ENCODE measurements around the gene SFTA2. TPM values are rescaled to one million over a fixed set of nuclear protein-coding genes. Genes with fewer than 3 reads are reported as not detected.

Gene SFTA2
- total RNA-seq, 2 experiments from 2014 or later, result not detected

GRCh38 chr6:30951907-30952469 is 20.0 kb upstream of the SFTA2 start:
- no peak overlapping the region for H2AFZ ChIP-seq (ENCODE audit: low read length)
- DNase-seq (ENCODE audit: low spot score), result no peak
- TF ChIP-seq EZH2phosphoT487 (IDR thresholded peaks at IDR 0.05; ENCODE audit: borderline replicate concordance, low read depth, low read length), result no peak
- TF ChIP-seq, protein P1, sequence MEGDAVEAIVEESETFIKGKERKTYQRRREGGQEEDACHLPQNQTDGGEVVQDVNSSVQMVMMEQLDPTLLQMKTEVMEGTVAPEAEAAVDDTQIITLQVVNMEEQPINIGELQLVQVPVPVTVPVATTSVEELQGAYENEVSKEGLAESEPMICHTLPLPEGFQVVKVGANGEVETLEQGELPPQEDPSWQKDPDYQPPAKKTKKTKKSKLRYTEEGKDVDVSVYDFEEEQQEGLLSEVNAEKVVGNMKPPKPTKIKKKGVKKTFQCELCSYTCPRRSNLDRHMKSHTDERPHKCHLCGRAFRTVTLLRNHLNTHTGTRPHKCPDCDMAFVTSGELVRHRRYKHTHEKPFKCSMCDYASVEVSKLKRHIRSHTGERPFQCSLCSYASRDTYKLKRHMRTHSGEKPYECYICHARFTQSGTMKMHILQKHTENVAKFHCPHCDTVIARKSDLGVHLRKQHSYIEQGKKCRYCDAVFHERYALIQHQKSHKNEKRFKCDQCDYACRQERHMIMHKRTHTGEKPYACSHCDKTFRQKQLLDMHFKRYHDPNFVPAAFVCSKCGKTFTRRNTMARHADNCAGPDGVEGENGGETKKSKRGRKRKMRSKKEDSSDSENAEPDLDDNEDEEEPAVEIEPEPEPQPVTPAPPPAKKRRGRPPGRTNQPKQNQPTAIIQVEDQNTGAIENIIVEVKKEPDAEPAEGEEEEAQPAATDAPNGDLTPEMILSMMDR (conservative IDR thresholded peaks at IDR 0.05; ENCODE audit: low read length), result no peak
- no peaks in the 10 kb centered on the region for H3K9me3 ChIP-seq (ENCODE audit: low read length)
- BruUV-seq (replicated peaks), result no TSS peak
- no peak overlapping the region for H3K27ac ChIP-seq (ENCODE audit: low read depth, low read length, poor library complexity, severe bottlenecking)
- intact Hi-C loops (cut with micrococcal nuclease; ENCODE audit: unreplicated experiment), result no loop called here
- no peaks in the 10 kb centered on the region for H3K36me3 ChIP-seq (ENCODE audit: insufficient read depth, low read length)
- no peaks in the 10 kb centered on the region for H3K9me2 ChIP-seq (ENCODE audit: insufficient read depth, low read length)
- H3K4me2 ChIP-seq (ENCODE audit: low read length), result no peak overlapping the region
- no peak overlapping the region for H3K4me3 ChIP-seq (ENCODE audit: low read depth, low read length, poor library complexity, severe bottlenecking)
- no peaks in the 10 kb centered on the region for H4K20me1 ChIP-seq (ENCODE audit: insufficient read depth, low read length)
- ChIA-PET POLR2A (no interaction called here), CTCF (ENCODE audit: unreplicated experiment) (no interaction called here)
- H3K4me1 ChIP-seq (ENCODE audit: insufficient read depth, low read length, poor library complexity, severe bottlenecking), result no peaks in the 10 kb centered on the region
- no peaks in the 10 kb centered on the region for H3K79me2 ChIP-seq (ENCODE audit: insufficient read depth, low read depth, low read length)

DNA sequence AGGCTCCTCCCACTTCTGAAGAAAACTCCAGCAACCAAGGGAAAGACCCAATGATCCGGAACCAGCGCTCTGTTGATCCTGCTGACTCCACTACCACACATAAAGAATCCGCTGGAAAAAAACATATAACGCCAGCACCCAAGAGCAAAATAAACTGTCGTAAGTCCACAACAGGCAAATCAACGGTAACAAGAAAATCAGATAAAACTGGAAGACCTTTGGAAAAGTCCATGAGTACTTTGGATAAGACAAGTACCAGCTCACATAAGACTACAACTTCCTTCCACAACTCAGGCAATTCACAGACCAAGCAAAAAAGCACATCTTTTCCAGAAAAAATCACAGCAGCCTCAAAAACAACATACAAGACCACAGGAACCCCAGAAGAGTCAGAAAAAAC is 16.8 kb upstream of the SFTA2 start:
- H3K4me3 ChIP-seq (ENCODE audit: low read depth, low read length, poor library complexity, severe bottlenecking), result no peak overlapping the region
- H3K36me3 ChIP-seq (ENCODE audit: insufficient read depth, low read length), result no peaks in the 10 kb centered on the region
- no peaks in the 10 kb centered on the region for H3K9me2 ChIP-seq (ENCODE audit: insufficient read depth, low read length)
- POLR2A ChIA-PET, result no interaction called here
- no peaks in the 10 kb centered on the region for H3K79me2 ChIP-seq (ENCODE audit: insufficient read depth, low read depth, low read length)
- BruUV-seq (replicated peaks), result no TSS peak
- no peak overlapping the region for H3K4me2 ChIP-seq (ENCODE audit: low read length)
- H4K20me1 ChIP-seq (ENCODE audit: insufficient read depth, low read length), result no peaks in the 10 kb centered on the region
- TF ChIP-seq, protein P1 (conservative IDR thresholded peaks at IDR 0.05; ENCODE audit: low read length), result no peak
- no peak for TF ChIP-seq EZH2phosphoT487 (IDR thresholded peaks at IDR 0.05; ENCODE audit: borderline replicate concordance, low read depth, low read length)
- CTCF ChIA-PET (ENCODE audit: unreplicated experiment), result no interaction called here
- no peaks in the 10 kb centered on the region for H3K4me1 ChIP-seq (ENCODE audit: insufficient read depth, low read length, poor library complexity, severe bottlenecking)
- H3K9me3 ChIP-seq (ENCODE audit: low read length), result no peaks in the 10 kb centered on the region
- no peak overlapping the region for H3K27ac ChIP-seq (ENCODE audit: low read depth, low read length, poor library complexity, severe bottlenecking)
- no peak overlapping the region for H2AFZ ChIP-seq (ENCODE audit: low read length)
- intact Hi-C loops (cut with micrococcal nuclease; ENCODE audit: unreplicated experiment), result no loop called here
- DNase-seq (ENCODE audit: low spot score), result no peak

DNA sequence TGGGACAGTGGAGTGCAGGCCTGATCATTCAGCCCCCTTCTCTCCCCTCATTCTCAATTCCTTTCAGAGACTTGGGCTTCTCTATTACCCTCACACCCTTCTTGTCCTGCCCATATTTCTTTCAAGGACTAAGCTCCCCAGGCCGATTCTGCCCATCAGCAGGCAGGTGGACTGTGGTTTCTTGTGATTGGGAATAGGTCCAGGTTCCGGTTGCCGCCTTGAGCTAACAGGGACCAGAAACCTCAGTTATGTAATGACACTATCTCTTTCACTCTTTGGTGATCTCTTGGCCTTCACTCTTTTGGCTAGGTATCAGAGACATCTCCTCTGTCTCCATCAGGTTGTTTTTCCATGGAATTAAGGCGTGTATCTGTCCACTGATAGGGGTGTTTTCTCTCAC is 15.3 kb upstream of the SFTA2 start:
- ChIA-PET POLR2A (interaction anchor here (0.5 kb wide), 1 partner anchor 76 kb away, joined by 3 read pairs; no protein-coding TSS in a partner anchor), CTCF (ENCODE audit: unreplicated experiment) (no interaction called here)
- Histone ChIP-seq H2AFZ (ENCODE audit: low read length) (no peak overlapping the region), H3K36me3 (ENCODE audit: insufficient read depth, low read length) (no peaks in the 10 kb centered on the region), H3K4me3 (ENCODE audit: low read depth, low read length, poor library complexity, severe bottlenecking) (no peak overlapping the region), H3K27ac (ENCODE audit: low read depth, low read length, poor library complexity, severe bottlenecking) (no peak overlapping the region), H3K4me2 (ENCODE audit: low read length) (no peak overlapping the region), H3K9me2 (ENCODE audit: insufficient read depth, low read length) (no peaks in the 10 kb centered on the region), H4K20me1 (ENCODE audit: insufficient read depth, low read length) (no peaks in the 10 kb centered on the region), H3K79me2 (ENCODE audit: insufficient read depth, low read depth, low read length) (no peaks in the 10 kb centered on the region), H3K4me1 (ENCODE audit: insufficient read depth, low read length, poor library complexity, severe bottlenecking) (no peaks in the 10 kb centered on the region), H3K9me3 (ENCODE audit: low read length) (no peaks in the 10 kb centered on the region)
- intact Hi-C loops (cut with micrococcal nuclease; ENCODE audit: unreplicated experiment), result no loop called here
- no TSS peak for BruUV-seq (replicated peaks)
- DNase-seq (ENCODE audit: low spot score), result no peak
- no peak for TF ChIP-seq EZH2phosphoT487 (IDR thresholded peaks at IDR 0.05; ENCODE audit: borderline replicate concordance, low read depth, low read length)
- TF ChIP-seq, protein P1 (conservative IDR thresholded peaks at IDR 0.05; ENCODE audit: low read length), result no peak

Data from OCI-LY7 (cell line).